Fibroblast of mammary gland (primary cell): ENCODE measurements around the gene JPT2.

Experiments used
- DNase-seq: peaks from one replicate; pipeline ENCODE4 v3.0.0-alpha.2; 2010; ENCODE audit warnings: low read depth
- H3K4me3 ChIP-seq: 2 replicates; pipeline ENCODE4 v1.5.1; 2011; ENCODE audit warnings: low read depth, mild to moderate bottlenecking, low read length, moderate library complexity; ENCODE audit not compliant: control insufficient read depth
- TF ChIP-seq, protein P1 (sequence below): conservative IDR thresholded peaks from 2 replicates; pipeline ENCODE4 v1.5.1; 2011; ENCODE audit warnings: low read depth, low read length, inconsistent platforms; ENCODE audit not compliant: control insufficient read depth, insufficient read depth

The JPT2 gene

GRCh38 chr16:1745900-1746692 lies 68.0 kb downstream of the JPT2 start:
- TF ChIP-seq, protein P1, sequence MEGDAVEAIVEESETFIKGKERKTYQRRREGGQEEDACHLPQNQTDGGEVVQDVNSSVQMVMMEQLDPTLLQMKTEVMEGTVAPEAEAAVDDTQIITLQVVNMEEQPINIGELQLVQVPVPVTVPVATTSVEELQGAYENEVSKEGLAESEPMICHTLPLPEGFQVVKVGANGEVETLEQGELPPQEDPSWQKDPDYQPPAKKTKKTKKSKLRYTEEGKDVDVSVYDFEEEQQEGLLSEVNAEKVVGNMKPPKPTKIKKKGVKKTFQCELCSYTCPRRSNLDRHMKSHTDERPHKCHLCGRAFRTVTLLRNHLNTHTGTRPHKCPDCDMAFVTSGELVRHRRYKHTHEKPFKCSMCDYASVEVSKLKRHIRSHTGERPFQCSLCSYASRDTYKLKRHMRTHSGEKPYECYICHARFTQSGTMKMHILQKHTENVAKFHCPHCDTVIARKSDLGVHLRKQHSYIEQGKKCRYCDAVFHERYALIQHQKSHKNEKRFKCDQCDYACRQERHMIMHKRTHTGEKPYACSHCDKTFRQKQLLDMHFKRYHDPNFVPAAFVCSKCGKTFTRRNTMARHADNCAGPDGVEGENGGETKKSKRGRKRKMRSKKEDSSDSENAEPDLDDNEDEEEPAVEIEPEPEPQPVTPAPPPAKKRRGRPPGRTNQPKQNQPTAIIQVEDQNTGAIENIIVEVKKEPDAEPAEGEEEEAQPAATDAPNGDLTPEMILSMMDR: no peak
- H3K4me3 ChIP-seq: no peak overlapping the region
- DNase-seq: peak; percentile 55

DNA sequence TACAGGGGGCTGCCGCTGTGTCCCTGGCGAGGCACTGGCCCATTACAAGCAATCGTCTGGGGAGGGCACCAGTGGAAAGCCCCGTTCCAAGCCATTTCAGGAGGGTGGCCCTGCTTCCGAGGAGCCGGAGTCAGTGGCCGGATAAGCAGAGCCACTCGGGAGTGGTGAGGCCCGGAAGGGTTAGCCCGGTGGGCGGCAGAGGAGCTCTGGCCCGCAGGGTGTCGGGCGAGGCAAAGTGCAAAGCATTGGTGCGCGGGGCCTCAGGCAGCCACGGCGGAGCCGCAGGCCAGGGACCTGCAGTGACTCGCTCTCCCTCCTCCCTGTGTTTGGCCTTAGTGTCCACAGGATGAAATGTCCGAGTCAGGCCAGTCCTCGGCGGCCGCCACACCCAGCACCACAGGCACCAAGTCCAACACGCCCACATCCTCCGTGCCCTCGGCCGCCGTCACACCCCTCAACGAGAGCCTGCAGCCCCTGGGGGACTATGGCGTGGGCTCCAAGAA lies 68.7 kb downstream of the JPT2 start:
- TF ChIP-seq, protein P1: no peak
- DNase-seq: no peak
- H3K4me3 ChIP-seq: no peak overlapping the region

- H3K4me3 ChIP-seq: no peak overlapping the region
- no peak for DNase-seq
- TF ChIP-seq, protein P1: no peak
These were observed 69.9 kb downstream of the JPT2 start for GRCh38 chr16:1747934-1748333.

DNA sequence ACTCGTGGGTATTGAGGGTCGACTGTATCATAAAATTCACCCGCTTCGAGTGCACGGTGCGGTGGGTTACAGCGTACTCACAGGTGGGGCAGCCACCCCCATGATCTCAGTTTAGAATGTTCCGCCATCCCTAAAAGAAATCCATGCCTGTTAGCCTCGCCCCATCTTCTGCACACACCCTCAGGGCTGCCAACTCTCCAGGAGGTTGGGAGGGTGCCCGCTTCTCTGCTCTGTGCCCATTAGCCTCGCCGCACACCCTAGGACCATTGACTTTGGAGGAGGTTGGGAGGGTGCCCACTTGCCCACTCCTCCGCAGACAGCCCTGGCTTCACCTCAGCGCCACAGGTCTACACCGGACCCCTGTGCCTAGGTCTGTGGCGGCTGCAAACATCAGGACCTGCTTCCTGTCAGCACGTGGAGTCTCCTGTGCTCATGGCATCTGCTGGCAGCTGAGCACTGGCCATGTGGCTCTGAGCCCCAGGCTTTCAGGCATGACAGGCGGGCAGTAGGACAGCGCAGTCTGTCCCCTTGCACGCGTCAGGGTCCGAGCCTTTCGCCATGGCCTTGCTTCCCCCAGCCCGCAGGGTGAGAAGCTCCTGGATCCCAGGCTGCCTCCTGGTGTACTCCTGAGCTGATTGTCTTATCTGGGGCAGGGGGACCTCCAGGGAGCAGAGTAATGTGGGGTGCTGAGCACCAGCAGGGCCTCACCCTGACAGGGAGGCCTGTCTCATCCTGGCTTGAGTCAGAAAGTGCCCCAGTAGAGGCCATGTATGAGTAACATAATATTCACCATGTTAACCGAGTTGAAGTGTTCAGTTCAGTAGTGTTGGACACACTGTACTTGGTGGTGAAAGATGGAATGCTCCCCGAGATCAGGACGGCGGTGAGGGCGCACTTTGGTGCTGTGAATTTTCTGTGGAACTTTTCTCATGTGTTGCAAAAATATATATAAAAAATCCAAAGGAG lies 71.4 kb downstream of the JPT2 start:
- DNase-seq: peak; percentile 52
- TF ChIP-seq, protein P1: no peak
- no peak overlapping the region for H3K4me3 ChIP-seq
